Inferior parietal cortex (tissue), 1 donor: Measurements from ENCODE around the gene HTRA3.

Source experiments
- DNase-seq: peaks from one replicate; pipeline ENCODE4 v3.0.0-alpha.2; 2016; ENCODE audit errors: extremely low spot score

Gene HTRA3

DNA sequence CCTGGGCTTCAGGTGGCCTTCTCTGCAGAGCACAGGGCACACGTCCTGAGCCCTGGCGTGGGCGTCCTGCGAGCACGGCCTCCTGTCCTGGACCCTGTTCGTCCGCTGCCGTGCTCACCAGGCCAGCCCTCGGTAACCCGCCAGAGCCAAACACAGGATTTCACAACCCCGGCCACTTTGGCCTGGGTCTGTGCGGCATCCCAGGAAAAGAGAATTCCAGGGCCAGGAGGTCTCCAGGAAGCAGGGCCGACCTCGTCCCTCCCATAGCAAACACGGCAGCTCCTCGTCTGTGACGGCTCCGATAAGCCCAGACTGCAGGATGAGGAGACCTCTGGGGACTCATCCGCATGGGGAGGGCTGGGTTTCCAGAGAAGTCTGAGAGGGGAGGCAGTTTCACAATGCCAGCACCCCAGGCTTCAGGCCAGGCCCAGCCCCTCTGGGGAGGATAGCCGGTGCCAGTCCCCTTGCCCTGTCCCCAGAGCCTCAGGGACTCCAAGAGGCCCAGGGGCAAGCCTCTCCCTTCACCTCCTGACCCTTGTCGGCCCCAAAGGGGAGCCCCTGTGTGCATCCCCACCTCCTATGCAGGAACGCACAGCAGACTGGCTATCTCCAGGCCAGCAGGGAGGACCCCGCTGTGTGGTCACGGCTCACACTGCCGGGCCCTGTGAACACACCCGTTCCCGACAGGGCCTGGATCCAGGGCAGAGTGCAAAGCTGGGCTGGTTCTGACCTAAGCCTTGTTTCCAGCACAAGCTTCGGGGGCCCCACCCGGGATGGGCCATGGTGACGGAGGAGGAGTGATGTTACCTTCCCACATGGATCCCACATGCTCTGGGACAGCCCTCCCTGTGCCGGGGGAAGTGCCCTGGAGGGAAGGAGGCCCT lies 22.3 kb upstream of the HTRA3 start:
- no peak for DNase-seq

GRCh38 chr4:8248091-8248490 lies 21.5 kb upstream of the HTRA3 start:
- no peak for DNase-seq

- DNase-seq: no peak
These were observed 19.3 kb upstream of the HTRA3 start for GRCh38 chr4:8250227-8250626.

DNA sequence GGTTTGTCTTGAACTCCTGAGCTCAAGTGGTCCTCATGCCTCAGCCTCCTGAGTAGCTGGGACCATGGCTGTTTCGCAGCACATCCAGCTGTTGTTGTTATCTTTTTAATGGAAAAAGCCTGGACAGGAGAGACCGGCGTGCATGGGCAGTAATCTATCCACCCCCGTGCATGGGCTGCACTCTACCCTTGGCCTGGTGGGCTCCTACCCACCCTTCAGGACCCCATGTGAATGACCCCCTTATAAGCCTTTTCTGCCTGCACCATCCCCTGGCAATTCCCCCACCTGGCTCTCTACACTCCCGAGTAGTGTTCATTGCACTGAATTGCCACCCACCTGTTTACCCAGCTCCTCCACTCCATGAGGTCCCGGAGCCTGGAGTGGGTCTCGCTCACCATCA lies 18.9 kb upstream of the HTRA3 start:
- DNase-seq: no peak

GRCh38 chr4:8251110-8251883 lies 18.3 kb upstream of the HTRA3 start:
- DNase-seq: no peak

DNA sequence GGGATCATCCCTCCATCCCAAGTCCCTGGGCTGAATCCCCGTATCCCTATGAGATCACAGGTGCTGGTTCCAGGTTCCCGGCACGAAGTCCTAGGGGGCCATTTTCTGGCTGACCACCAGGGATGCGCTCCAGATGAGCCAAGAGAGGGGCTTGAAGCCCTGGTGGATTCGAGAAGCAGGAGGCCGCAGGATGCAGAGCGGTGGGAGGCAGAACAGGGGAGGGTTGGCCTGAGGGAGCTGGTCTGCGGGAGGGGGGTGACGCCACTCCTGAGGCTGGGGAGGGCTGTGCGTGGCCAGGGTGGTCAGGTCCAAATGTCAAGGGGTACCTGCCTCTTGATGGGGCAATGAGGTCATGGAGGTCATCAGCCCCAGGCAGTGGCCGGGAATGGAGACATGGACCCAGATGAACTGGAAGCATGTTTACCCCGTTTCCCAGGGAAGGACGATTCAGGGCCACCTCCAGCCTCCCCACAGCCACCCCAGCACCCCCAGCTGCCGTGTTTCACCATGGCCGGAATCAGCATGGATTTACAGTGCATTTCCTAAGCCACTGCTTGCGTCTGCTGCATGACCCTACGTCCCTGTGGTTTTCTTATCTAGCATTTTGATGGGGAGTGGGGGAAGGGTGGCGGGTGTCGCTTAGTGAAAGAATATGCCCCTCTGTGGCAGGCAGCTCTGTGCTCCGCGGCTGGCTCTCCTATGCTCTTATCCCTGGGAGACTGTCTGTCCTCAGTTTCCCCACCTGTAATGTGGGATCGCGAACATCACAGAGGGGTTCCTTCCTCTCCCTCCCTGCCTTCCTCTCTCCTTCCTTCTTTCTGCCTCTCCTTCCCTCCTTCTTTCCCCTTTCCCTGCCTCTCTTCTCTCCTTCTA lies 17.0 kb upstream of the HTRA3 start:
- no peak for DNase-seq

- no peak for DNase-seq
These were observed 15.5 kb upstream of the HTRA3 start for GRCh38 chr4:8254076-8254475.

DNA sequence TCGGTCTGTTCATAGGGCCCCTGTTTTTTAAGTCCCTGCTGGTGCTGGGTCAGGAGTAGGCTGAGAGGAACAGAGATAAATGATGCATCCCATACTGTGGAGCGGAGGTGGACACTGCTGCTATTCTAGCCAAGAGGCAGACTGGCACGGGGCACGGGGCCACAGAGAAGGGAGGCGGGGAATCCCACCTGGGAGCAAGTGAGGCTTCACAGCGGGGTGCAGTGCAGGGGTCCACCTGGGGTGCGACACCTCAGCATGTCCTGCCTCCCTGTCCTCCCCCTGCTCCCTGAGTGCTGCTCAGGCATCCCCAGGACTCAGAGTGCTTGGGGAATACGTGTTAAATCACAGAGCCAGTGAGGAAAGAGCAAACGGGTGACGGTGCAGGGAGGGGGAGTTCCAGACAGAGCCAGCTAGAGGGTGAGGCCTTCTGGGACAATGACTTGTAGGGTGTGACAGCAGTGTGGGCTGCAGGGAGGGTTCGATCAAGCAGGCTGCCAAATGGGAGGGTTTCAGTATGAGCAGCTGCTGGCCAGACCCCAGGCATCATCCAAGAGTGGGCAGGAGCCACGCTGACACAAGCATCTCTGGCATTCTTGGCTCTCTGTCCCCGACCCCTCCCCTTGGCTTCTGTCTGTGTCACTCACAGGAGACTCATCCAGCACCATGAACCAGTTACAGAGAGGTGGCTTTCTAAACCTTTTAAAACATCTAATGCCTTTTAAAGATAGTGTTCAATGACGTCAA lies 13.7 kb upstream of the HTRA3 start:
- no peak for DNase-seq

DNA sequence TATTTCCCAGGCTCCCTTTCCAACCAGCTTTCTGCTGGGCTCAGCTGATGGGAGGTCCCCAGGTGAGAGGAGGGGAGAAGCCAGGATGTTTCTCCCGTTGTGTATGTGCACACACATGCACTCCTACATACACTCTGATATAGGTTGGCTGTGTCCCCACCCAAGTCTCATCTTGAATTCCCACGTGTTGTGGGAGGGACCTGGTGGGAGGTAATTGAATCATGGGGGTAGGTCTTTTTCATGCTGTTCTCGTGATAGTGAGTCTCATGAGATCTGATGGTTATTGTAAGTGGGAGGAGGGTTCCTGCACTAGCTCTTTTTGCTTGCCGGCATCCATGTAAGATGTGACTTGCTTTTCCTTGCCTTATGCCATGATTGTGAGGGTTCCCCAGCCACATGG lies 11.7 kb upstream of the HTRA3 start:
- no peak for DNase-seq

- no peak for DNase-seq
These were observed 10.9 kb upstream of the HTRA3 start for GRCh38 chr4:8258552-8259212.

DNA sequence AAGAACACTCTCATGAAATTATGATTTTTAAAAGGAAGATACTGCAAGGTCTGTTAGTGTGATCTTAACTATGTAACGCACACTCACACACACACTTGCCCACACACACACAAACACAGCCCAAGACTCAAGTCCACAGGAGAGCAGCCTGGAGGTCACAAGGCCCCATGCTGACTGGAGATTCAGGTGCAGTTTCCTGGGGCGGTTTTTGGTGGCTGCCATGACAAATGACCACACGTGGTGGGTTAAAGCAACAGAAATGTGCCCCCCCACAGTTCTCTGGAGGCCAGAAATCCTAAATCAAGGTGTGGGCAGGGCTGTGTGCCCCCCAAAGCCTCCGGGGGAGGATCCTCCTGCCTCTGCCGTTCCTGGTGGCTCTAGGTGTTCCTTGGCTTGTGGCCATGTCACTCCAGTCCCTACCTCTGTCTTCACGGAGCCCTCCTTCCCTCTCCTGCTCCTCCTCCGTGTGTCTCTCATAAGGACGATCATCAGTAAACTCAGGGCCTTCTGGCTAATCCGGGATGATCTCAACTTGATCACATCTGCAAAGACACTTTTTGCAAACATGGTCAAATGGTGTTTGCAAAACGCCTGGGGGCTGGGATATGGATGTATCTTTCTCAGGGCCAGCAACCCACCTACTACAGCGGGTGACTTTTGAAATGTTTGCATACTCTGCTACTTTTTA lies 9.7 kb upstream of the HTRA3 start:
- no peak for DNase-seq

- DNase-seq: no peak
These were observed 8.9 kb upstream of the HTRA3 start for GRCh38 chr4:8260656-8261111.

DNA sequence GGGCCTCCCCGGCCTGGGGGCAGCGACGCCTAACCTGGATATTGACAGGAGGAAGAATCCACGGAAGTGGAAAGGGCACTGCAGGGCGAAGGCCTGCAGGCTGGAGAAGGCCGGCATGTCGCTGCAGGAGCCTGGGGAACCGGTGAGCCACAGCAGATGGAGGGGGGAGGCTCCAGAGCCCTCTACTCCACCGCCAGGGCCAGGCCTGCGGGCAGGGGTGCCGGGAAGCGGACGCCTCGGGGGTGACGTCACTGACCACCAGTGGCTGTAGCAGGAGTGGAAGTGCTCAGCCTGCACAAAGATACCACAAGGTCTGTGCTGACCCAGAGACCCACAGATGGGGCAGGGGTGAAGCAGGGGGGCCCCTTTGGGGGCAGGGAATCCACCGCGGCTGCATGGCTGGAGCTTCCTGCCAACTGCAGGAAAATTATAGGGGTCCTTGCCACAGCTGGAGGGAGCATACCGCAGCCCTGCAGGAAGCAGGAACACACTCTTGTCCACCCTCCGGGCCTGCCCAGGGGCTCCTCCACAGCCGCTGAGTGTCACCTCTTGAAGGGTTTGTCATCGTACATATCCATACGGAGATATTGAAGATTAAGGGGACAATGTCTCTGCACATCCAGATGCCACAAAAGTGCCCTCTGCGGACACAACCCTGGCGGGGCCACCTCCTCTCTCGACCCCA lies 7.6 kb upstream of the HTRA3 start:
- no peak for DNase-seq

DNA sequence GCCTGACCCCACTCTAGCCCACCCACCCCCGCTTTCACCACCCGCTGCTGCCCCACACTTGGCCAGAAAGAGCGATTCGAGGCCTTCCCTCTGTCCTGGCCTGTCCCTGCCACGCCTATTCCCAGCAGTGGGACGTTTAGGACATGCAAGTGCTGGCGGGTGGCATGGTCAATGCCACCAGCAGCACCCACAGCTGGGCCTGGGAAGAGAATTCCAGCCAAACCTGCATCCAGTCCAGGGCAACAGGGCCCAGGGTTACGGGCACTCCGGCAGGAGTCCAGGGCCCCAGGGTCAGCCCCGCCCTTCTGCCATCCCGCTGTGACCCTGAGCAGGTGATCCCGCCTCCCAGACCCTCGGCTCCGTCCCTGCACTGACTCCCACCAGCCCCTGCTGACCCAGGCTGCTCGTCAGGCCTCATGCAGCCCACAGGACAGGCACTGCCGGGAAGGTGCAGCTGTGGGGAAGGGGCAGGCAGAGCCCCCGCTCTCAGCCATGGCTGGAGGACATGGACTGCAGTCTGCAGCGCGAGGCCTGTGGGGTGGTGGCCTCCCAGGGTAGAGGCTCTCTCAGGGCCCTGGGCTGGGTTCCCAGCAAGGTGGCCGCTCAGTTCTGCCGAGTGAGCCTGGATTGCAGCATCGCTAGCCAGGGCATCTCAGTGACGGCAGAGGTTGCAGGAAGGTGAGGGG lies 6.8 kb upstream of the HTRA3 start:
- no peak for DNase-seq

- DNase-seq: no peak
These were observed 6.2 kb upstream of the HTRA3 start for GRCh38 chr4:8263397-8263796.

DNA sequence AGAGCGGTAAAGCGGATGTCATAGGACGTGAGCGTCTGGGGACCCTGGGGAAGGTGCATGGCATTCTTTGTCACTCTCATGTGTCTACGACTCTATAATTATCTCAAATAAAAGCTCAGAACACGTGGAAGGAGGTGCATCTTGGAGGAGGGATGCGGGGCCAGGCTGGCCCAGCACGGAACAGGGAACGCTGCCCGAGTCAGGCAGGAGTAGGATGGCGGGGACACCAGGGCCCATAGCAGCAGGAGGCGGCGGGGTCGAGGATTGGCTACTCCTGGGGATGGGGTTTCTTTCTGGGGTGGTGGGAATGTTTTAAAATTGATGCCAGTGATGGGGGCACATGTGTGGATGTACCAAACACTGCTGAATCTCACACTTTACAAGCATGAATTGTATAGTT lies 5.4 kb upstream of the HTRA3 start:
- no peak for DNase-seq

GRCh38 chr4:8265171-8265929 lies 4.2 kb upstream of the HTRA3 start:
- no peak for DNase-seq

- no peak for DNase-seq
These were observed 3.5 kb upstream of the HTRA3 start for GRCh38 chr4:8266088-8266487.
